Stimulated activated CD8-positive, alpha-beta memory T cell treated with anti-CD3 and anti-CD28 coated beads, Interleukin-4, amount 100 ng/mL, for 48 hours (primary cell): Measurements from ENCODE around the gene CDH13.

Experiments
- DNase-seq: peaks from one replicate; pipeline ENCODE4 v3.0.0-alpha.2; 2020

The CDH13 gene

GRCh38 chr16:83070416-83071209 is 443.8 kb downstream of the CDH13 start:
- no peak for DNase-seq

GRCh38 chr16:83075956-83076355 is 449.2 kb downstream of the CDH13 start:
- no peak for DNase-seq

- DNase-seq = no peak
These were observed 456.6 kb downstream of the CDH13 start for GRCh38 chr16:83083361-83083760.

GRCh38 chr16:83085660-83086059 is 458.9 kb downstream of the CDH13 start:
- no peak for DNase-seq

GRCh38 chr16:83095941-83096692 is 469.3 kb downstream of the CDH13 start:
- DNase-seq = no peak

- DNase-seq = no peak
These were observed 471.8 kb downstream of the CDH13 start for GRCh38 chr16:83098536-83098935.

- DNase-seq = no peak
These were observed 473.9 kb downstream of the CDH13 start for GRCh38 chr16:83100679-83101078.

- no peak for DNase-seq
These were observed 475.6 kb downstream of the CDH13 start for GRCh38 chr16:83102336-83102735.

- DNase-seq = no peak
These were observed 478.7 kb downstream of the CDH13 start for GRCh38 chr16:83105279-83106077.

GRCh38 chr16:83109490-83110125 is 482.8 kb downstream of the CDH13 start:
- DNase-seq = no peak

- DNase-seq = no peak
These were observed 483.5 kb downstream of the CDH13 start for GRCh38 chr16:83110269-83110668.

- DNase-seq = peak; percentile 33
These were observed 486.5 kb downstream of the CDH13 start for GRCh38 chr16:83113317-83113716.

- DNase-seq = no peak
These were observed 487.0 kb downstream of the CDH13 start for GRCh38 chr16:83113811-83114210.

- DNase-seq = no peak
These were observed 488.9 kb downstream of the CDH13 start for GRCh38 chr16:83115491-83116232.

- no peak for DNase-seq
These were observed 489.6 kb downstream of the CDH13 start for GRCh38 chr16:83116274-83116892.

- DNase-seq = no peak
These were observed 491.0 kb downstream of the CDH13 start for GRCh38 chr16:83117810-83118209.

- no peak for DNase-seq
These were observed 491.6 kb downstream of the CDH13 start for GRCh38 chr16:83118365-83118764.

- no peak for DNase-seq
These were observed 499.3 kb downstream of the CDH13 start for GRCh38 chr16:83125999-83126568.

GRCh38 chr16:83128041-83128440 is 501.3 kb downstream of the CDH13 start:
- DNase-seq = no peak

GRCh38 chr16:83130039-83130438 is 503.3 kb downstream of the CDH13 start:
- no peak for DNase-seq

- DNase-seq = no peak
These were observed 507.9 kb downstream of the CDH13 start for GRCh38 chr16:83134638-83135037.
